PC-3 (cell line): ENCODE results near the gene CPA2. TPM values are rescaled to one million over a fixed set of nuclear protein-coding genes. Genes with fewer than 3 reads are reported as not detected.
"Not testable (repeated sequence)": the region's sequence is repeated elsewhere in the genome, so short reads cannot be mapped to it uniquely, and the experiment has no call there.

ENCODE experiments used
- ATAC-seq: fragments of 200-7000 bp; cut with Tn5 transposase; 2 replicates; pipeline ENCODE4 v1.9.1; 2020; ENCODE audit warnings: mild to moderate bottlenecking, moderate library complexity
- BruUV-seq: library from RNA; stranded (reverse); fragments of 400-500 nt; replicated peaks from 2 replicates; lab custom pipeline; 2021; lab: Mats Ljungman, UMichigan
- CTCF ChIA-PET: fragments of 300-600 bp; sonication (Branson Sonifier 250); formaldehyde crosslinking; loops from one replicate; lab custom pipeline; 2022; ENCODE audit warnings: antibody characterized with exemption; lab: Charles Lee
- POLR2A ChIA-PET: fragments of 300-600 bp; sonication (Branson Sonifier 250); formaldehyde crosslinking; loops from one replicate; lab custom pipeline; 2022; ENCODE audit warnings: antibody characterized with exemption; ENCODE audit not compliant: unreplicated experiment; lab: Charles Lee
- DNase-seq: peaks from one replicate; pipeline ENCODE4 v3.0.0-alpha.2; 2015
- H2AFZ ChIP-seq: fragments of 300-600 bp; sonication (generic); 2 replicates; pipeline ENCODE4 v1.6.0; 2016; ENCODE audit warnings: antibody characterized with exemption, low read length
- H3F3A ChIP-seq: fragments of 300-600 bp; sonication (generic); one replicate; pipeline ENCODE4 v1.6.0; 2017; ENCODE audit warnings: antibody characterized with exemption, low read length, control low read depth, mild to moderate bottlenecking; ENCODE audit not compliant: unreplicated experiment
- H3K27ac ChIP-seq: fragments of 300-600 bp; sonication (generic); 2 replicates; pipeline ENCODE4 v1.5.1; 2016; ENCODE audit warnings: mild to moderate bottlenecking, low read length
- H3K27me3 ChIP-seq: fragments of 300-600 bp; sonication (generic); 2 replicates; pipeline ENCODE4 v1.6.1; 2016; ENCODE audit warnings: low read length, mixed read lengths
- H3K36me3 ChIP-seq: fragments of 300-600 bp; sonication (generic); 2 replicates; pipeline ENCODE4 v1.6.1; 2016; ENCODE audit warnings: low read depth, mixed run types, low read length, mixed read lengths
- H3K4me1 ChIP-seq: fragments of 300-600 bp; sonication (generic); 2 replicates; pipeline ENCODE4 v1.5.1; 2016; ENCODE audit warnings: low read length; ENCODE audit not compliant: insufficient read depth
- H3K4me2 ChIP-seq: fragments of 300-600 bp; sonication (generic); 2 replicates; pipeline ENCODE4 v1.6.0; 2016; ENCODE audit warnings: low read length
- H3K4me3 ChIP-seq: fragments of 300-600 bp; sonication (generic); 2 replicates; pipeline ENCODE4 v1.5.1; 2016; ENCODE audit warnings: mild to moderate bottlenecking, low read length, mixed read lengths
- H3K79me2 ChIP-seq: fragments of 300-600 bp; sonication (generic); 2 replicates; pipeline ENCODE4 v1.6.1; 2017; ENCODE audit warnings: low read length, mixed read lengths
- H3K9ac ChIP-seq: fragments of 300-600 bp; sonication (generic); 2 replicates; pipeline ENCODE4 v1.6.0; 2016; ENCODE audit warnings: mild to moderate bottlenecking, low read length
- H3K9me2 ChIP-seq: fragments of 300-600 bp; sonication (generic); replicated peaks from 2 replicates; pipeline ENCODE4 v1.6.1; 2016; ENCODE audit warnings: mixed run types, low read length, mixed read lengths
- H3K9me3 ChIP-seq: fragments of 300-600 bp; sonication (generic); 2 replicates; pipeline ENCODE4 v1.6.1; 2016; ENCODE audit warnings: low read length, mixed read lengths
- H4K20me1 ChIP-seq: fragments of 300-600 bp; sonication (generic); 2 replicates; pipeline ENCODE4 v1.6.1; 2016; ENCODE audit warnings: low read length, mixed read lengths
- EZH2 ChIP-seq: fragments of 300-600 bp; sonication (generic); IDR thresholded peaks from one replicate; pipeline ENCODE4 v1.6.1; 2017; ENCODE audit warnings: antibody characterized with exemption, mild to moderate bottlenecking, low read length; ENCODE audit not compliant: unreplicated experiment
- EZH2phosphoT487 ChIP-seq: fragments of 300-600 bp; sonication (generic); IDR thresholded peaks from 2 replicates; pipeline ENCODE4 v1.6.1; 2018; ENCODE audit warnings: mild to moderate bottlenecking, antibody characterized with exemption, low read length, borderline replicate concordance
- intact Hi-C: fragments of 100-400 bp; cut with micrococcal nuclease; formaldehyde crosslinking; loops from 2 replicates; pipeline ENCODE4 v1.9.0; 2023
- total RNA-seq: library from RNA; depleted of rRNA; stranded (reverse); fragments of >200 nt; gene quantifications from 2 replicates; pipeline ENCODE4 v1.2.3, GENCODE V29; 2014
- TF ChIP-seq, protein P1 (sequence below): fragments of 300-600 bp; sonication (generic); conservative IDR thresholded peaks from 2 replicates; pipeline ENCODE4 v1.5.1; 2017; ENCODE audit warnings: antibody characterized with exemption, low read depth, mild to moderate bottlenecking, low read length

CPA2 gene
- total RNA-seq, 1 experiment from 2014 or later = not detected

- Histone ChIP-seq H3K27me3 (no peaks in the 10 kb centered on the region), H2AFZ (no peak overlapping the region), H3K36me3 (no peaks in the 10 kb centered on the region), H3K27ac (no peak overlapping the region), H3K4me3 (no peak overlapping the region), H3K9me2 (no peaks in the 10 kb centered on the region), H3K79me2 (no peaks in the 10 kb centered on the region), H4K20me1 (no peaks in the 10 kb centered on the region), H3K4me2 (no peak overlapping the region), H3K9ac (no peak overlapping the region), H3K9me3 (no peaks in the 10 kb centered on the region), H3K4me1 (peaks cover 10% of the 10 kb centered on the region; the same call in 1 of the 2 replicates), H3F3A (no peaks in the 10 kb centered on the region)
- POLR2A ChIA-PET = no interaction called here
- CTCF ChIA-PET = no interaction called here
- TF ChIP-seq EZH2 = no peak
- TF ChIP-seq, protein P1, sequence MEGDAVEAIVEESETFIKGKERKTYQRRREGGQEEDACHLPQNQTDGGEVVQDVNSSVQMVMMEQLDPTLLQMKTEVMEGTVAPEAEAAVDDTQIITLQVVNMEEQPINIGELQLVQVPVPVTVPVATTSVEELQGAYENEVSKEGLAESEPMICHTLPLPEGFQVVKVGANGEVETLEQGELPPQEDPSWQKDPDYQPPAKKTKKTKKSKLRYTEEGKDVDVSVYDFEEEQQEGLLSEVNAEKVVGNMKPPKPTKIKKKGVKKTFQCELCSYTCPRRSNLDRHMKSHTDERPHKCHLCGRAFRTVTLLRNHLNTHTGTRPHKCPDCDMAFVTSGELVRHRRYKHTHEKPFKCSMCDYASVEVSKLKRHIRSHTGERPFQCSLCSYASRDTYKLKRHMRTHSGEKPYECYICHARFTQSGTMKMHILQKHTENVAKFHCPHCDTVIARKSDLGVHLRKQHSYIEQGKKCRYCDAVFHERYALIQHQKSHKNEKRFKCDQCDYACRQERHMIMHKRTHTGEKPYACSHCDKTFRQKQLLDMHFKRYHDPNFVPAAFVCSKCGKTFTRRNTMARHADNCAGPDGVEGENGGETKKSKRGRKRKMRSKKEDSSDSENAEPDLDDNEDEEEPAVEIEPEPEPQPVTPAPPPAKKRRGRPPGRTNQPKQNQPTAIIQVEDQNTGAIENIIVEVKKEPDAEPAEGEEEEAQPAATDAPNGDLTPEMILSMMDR = no peak
- TF ChIP-seq EZH2phosphoT487 = no peak
- no peak for DNase-seq
- intact Hi-C loops = loop anchor here (5.0 to 10.0 kb wide), 4 partner anchors 52 to 592 kb away; partner anchors contain the start of gene CPA4
- no peak for ATAC-seq
- no TSS peak for BruUV-seq
Measured at GRCh38 chr7:130240240-130240639, 26.4 kb upstream of the CPA2 start.

DNA sequence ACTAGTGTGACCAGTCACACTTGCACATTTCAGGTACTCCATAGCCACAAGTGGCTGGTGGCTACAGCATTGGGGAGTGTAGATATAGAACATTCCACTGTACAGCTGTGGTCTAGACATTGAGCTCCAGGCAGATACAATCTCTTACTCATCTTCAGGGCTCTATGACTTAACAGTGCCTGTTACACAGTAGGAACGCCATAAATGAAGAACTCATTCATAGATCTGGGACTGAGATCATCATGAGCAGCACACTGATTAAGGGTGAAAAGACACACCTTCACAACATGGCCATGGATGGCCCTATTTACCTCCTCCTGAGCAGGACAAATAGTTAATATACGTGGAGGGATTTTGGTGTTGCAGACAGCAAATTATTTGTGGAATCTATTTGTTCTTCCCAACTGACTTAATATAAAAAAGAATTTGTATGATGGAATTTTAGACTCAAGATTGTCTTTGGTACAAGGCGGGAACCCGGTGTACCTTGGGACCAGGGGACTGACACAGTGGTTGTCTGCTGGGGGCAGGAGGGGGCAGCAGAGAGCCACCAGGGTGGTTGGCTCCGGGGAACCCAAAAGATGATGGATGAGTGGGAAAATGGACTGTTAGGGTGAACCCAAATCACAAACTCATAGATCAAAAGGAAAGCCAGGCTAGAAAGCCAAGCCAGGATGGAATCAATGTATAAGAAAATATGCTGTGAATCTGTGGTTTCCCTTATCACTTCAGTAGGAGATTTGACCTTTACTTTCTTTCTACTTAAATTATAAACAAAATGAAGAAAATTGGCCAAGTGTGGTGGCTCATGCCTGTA is 24.3 kb upstream of the CPA2 start:
- no peaks in the 10 kb centered on the region for H3K9me3 ChIP-seq
- H3K4me3 ChIP-seq = no peak overlapping the region
- CTCF ChIA-PET = interaction anchor here (0.5 to 0.6 kb wide), 2 partner anchors 260 to 481 kb away, joined by 3 to 4 read pairs; no protein-coding TSS in a partner anchor
- peaks cover 10% of the 10 kb centered on the region; the same call in 1 of the 2 replicates for H3K4me1 ChIP-seq
- DNase-seq (peak; percentile 60), ATAC-seq (peak; percentile 95)
- peak overlapping the region; percentile 51; the same call in 1 of the 2 replicates for H2AFZ ChIP-seq
- no peak for TF ChIP-seq EZH2phosphoT487
- TF ChIP-seq, protein P1 = peak; percentile 93
- no peak for TF ChIP-seq EZH2
- H4K20me1 ChIP-seq = no peaks in the 10 kb centered on the region
- H3K9me2 ChIP-seq = no peaks in the 10 kb centered on the region
- H3K79me2 ChIP-seq = no peaks in the 10 kb centered on the region
- H3K9ac ChIP-seq = no peak overlapping the region
- H3F3A ChIP-seq = no peaks in the 10 kb centered on the region
- POLR2A ChIA-PET = no interaction called here
- H3K27me3 ChIP-seq = no peaks in the 10 kb centered on the region
- H3K4me2 ChIP-seq = no peak overlapping the region
- no peaks in the 10 kb centered on the region for H3K36me3 ChIP-seq
- intact Hi-C loops = loop anchor here (1.0 to 10.0 kb wide), 8 partner anchors 50 to 590 kb away; partner anchors contain the start of gene CPA4
- no peak overlapping the region for H3K27ac ChIP-seq
- no TSS peak for BruUV-seq

GRCh38 chr7:130243486-130243885 is 23.2 kb upstream of the CPA2 start:
- intact Hi-C loops = loop anchor here (2.0 to 10.0 kb wide), 6 partner anchors 49 to 589 kb away; partner anchors contain the start of gene CPA4
- not testable (repeated sequence) for H3K9me3 ChIP-seq, H3K36me3 ChIP-seq, H3F3A ChIP-seq, H3K4me2 ChIP-seq, H3K27ac ChIP-seq, BruUV-seq, ATAC-seq, H3K9ac ChIP-seq, H3K9me2 ChIP-seq, H3K79me2 ChIP-seq, H3K4me3 ChIP-seq, H3K27me3 ChIP-seq, H4K20me1 ChIP-seq, H2AFZ ChIP-seq
- H3K4me1 ChIP-seq = peaks cover 10% of the 10 kb centered on the region; the same call in 1 of the 2 replicates
- DNase-seq = peak; percentile 15
- CTCF ChIA-PET = interaction anchor here (0.7 kb wide), 1 partner anchor 589 kb away, joined by 3 read pairs; no protein-coding TSS in a partner anchor
- POLR2A ChIA-PET = interaction anchor here (0.6 kb wide), 1 partner anchor 259 kb away, joined by 8 read pairs; no protein-coding TSS in a partner anchor

DNA sequence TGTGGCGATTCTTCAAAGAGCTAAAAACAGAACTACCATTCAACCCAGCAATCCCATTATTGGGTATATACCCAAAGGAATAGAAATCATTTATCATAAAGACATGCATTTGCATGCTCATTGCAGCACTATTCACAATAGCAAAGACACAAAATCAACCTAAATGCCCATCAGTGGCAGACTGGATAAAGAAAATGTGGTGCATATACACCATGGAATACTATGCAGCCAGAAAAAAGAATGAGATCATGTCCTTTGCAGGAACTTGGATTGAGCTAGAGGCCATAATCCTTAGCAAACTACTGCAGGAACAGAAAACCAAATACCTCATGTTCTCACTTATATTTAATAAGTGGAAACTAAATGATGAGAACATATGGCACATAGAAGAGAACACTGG is 20.2 kb upstream of the CPA2 start:
- POLR2A ChIA-PET, H3F3A ChIP-seq, H3K79me2 ChIP-seq, H2AFZ ChIP-seq, DNase-seq, H3K36me3 ChIP-seq, BruUV-seq, H3K27ac ChIP-seq, ATAC-seq, H3K9me3 ChIP-seq, H3K4me3 ChIP-seq, H3K4me2 ChIP-seq, H3K9me2 ChIP-seq, CTCF ChIA-PET, H3K27me3 ChIP-seq, H3K9ac ChIP-seq, H4K20me1 ChIP-seq: not testable (repeated sequence)
- H3K4me1 ChIP-seq = peaks cover 10% of the 10 kb centered on the region; the same call in 1 of the 2 replicates
- intact Hi-C loops = loop anchor here (10.0 kb wide), 2 partner anchors 178 to 478 kb away; no protein-coding TSS in a partner anchor
